Lung (tissue), 12 donors: Measurements from ENCODE around the gene RAB3GAP1. TPM values are rescaled to one million over a fixed set of nuclear protein-coding genes. Genes with fewer than 3 reads are reported as not detected.

Source experiments
- ATAC-seq: fragments of 200-7000 bp; cut with Tn5 transposase; one replicate; pipeline ENCODE4 v1.9.1; 2020; ENCODE audit warnings: moderate number of reproducible peaks; ENCODE audit not compliant: insufficient read depth, low FRiP score
- DNase-seq, 3 donors: peaks; one replicate each; pipeline ENCODE4 v3.0.0-alpha.2; 2013 to 2017
- H3K27ac ChIP-seq, 2 donors: one replicate each; pipeline ENCODE4 v1.5.1; 2013; ENCODE audit warnings: mild to moderate bottlenecking in 2 of 2, moderate library complexity in 2 of 2, control low read depth in 1 of 2, inconsistent platforms in 1 of 2, low read depth in 1 of 2, low read length in 1 of 2
- H3K27me3 ChIP-seq, 3 donors: one replicate each; pipeline ENCODE4 v1.5.1; 2013; ENCODE audit warnings: low read length in 2 of 3; ENCODE audit not compliant: control insufficient read depth in 3 of 3, insufficient read depth in 3 of 3
- H3K36me3 ChIP-seq, 4 donors: one replicate each; pipeline ENCODE4 v1.5.1; 2013; ENCODE audit warnings: low read length in 4 of 4, mild to moderate bottlenecking in 1 of 4, moderate library complexity in 1 of 4; ENCODE audit not compliant: control insufficient read depth in 4 of 4, insufficient read depth in 4 of 4
- H3K4me1 ChIP-seq, 5 donors: one replicate each; pipeline ENCODE4 v1.5.1; 2013; ENCODE audit warnings: low read length in 5 of 5, mild to moderate bottlenecking in 2 of 5, moderate library complexity in 1 of 5; ENCODE audit not compliant: control insufficient read depth in 5 of 5, insufficient read depth in 5 of 5
- H3K4me3 ChIP-seq: one replicate; pipeline ENCODE4 v1.5.1; 2013; ENCODE audit warnings: mild to moderate bottlenecking, control low read depth, moderate library complexity
- H3K9ac ChIP-seq, 2 donors: one replicate each; pipeline ENCODE4 v1.5.1; 2013; ENCODE audit warnings: low read length in 2 of 2, control low read depth in 1 of 2; ENCODE audit not compliant: insufficient read depth in 1 of 2
- H3K9me3 ChIP-seq, 4 donors: one replicate each; pipeline ENCODE4 v1.5.1; 2013; ENCODE audit warnings: low read length in 3 of 4, mild to moderate bottlenecking in 1 of 4, moderate library complexity in 1 of 4; ENCODE audit not compliant: control insufficient read depth in 4 of 4, insufficient read depth in 3 of 4
- CTCF ChIP-seq: IDR thresholded peaks from 2 replicates; pipeline ENCODE4 v1.5.1; 2012; ENCODE audit warnings: mild to moderate bottlenecking; ENCODE audit errors: control extremely low read depth, extremely low read depth
- WGBS, 2 donors: extraction: QIAGEN DNeasy Blood & Tissue Kit; methylation state at CpG; one replicate each; pipeline ENCODE4 v1.1.7; 2013; 5-methylcytosine and 5-hydroxymethylcytosine counted together
- polyA plus RNA-seq, 2 donors: library from polyadenylated mRNA; stranded (reverse); fragments of 200-250 nt; gene quantifications; one replicate each; pipeline ENCODE4 v1.2.1, GENCODE V29; 2013
- total RNA-seq, 2 donors: library from RNA; depleted of rRNA in 1 of 2; stranded (reverse); fragments of >200 nt in 1 of 2; gene quantifications; one replicate each; pipeline ENCODE4 v1.2.1, GENCODE V29; 2014 to 2021
- donor health status: control.
- donor health status: control.
- donor health status: Bipolar disorder and iron deficiency.
- donor health status: healthy.
- donor health status: DM: yes; HTN: yes; CAD: no.

Gene RAB3GAP1
- total and polyA plus RNA-seq, 4 donors: 15.2 to 107 (median 25.4) TPM

DNA sequence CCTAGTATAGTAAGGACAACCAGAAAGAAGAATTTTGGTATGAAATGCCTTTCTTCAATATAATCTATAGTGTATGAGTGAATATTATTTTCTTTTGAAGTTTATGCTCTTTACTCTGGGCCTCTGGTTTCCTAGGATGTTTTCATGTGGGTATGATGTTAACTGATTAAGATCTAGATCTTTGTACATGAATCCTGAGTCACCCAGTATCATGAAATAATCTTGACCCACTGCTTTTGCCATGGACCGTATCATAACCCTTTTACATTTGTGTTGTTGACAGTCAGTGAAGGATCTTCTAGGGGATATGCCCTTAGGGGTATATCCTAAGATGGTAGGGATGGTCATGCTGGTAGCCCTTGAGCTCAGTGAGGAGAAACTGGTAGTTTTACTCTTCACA lies 100.3 kb downstream of the RAB3GAP1 start:
- no peak for ATAC-seq
- DNase-seq: no peak
- H3K27me3 ChIP-seq: no peaks in the 10 kb centered on the region
- peaks cover 0 to 7% (median 0%) of the 10 kb centered on the region in 5 donors for H3K4me1 ChIP-seq
- TF ChIP-seq CTCF: no peak
- peaks cover 15 to 36% (median 20%) of the 10 kb centered on the region in 4 donors for H3K36me3 ChIP-seq
- H3K4me3 ChIP-seq: no peak overlapping the region
- H3K9me3 ChIP-seq: no peaks in the 10 kb centered on the region
- WGBS, 2 donors: 96% methylated on average over 1 of the region's 1 CpG
- H3K27ac ChIP-seq: no peak overlapping the region
- H3K9ac ChIP-seq: no peak overlapping the region

GRCh38 chr2:135154962-135155361 lies 102.9 kb downstream of the RAB3GAP1 start:
- H3K4me3 ChIP-seq: no peak overlapping the region
- H3K9ac ChIP-seq: no peak overlapping the region
- no peak overlapping the region for H3K27ac ChIP-seq
- peaks cover 19 to 43% (median 36%) of the 10 kb centered on the region in 4 donors for H3K36me3 ChIP-seq
- no peaks in the 10 kb centered on the region for H3K9me3 ChIP-seq
- no peaks in the 10 kb centered on the region for H3K27me3 ChIP-seq
- H3K4me1 ChIP-seq: peaks cover 0 to 6% (median 0%) of the 10 kb centered on the region in 5 donors
- no peak for TF ChIP-seq CTCF
- ATAC-seq (no peak), DNase-seq (no peak)

DNA sequence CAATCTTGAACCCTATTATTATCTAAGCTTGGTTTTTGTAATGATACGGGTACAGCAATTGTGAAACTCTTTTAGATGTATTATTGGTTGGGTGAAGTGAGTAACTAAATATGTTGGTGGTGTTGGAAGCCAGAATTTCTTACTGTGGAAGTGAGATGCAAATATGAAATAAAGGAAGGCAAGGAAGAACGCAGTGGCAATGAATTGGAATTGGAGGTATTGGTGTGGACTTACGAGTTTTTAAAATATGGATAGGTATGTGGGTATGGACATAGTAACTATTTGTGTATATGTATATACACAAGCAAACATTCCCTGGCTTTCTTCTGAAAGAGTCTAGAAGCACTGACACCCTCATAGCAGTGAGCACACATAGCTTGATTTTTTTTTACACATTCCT lies 105.8 kb downstream of the RAB3GAP1 start:
- TF ChIP-seq CTCF: no peak
- Histone ChIP-seq H3K4me1 (no peaks in the 10 kb centered on the region), H3K9me3 (no peaks in the 10 kb centered on the region), H3K36me3 (peaks cover 14 to 41% (median 26%) of the 10 kb centered on the region in 4 donors), H3K27me3 (no peaks in the 10 kb centered on the region), H3K27ac (no peak overlapping the region), H3K9ac (no peak overlapping the region), H3K4me3 (no peak overlapping the region)
- 98% methylated on average over 3 of the region's 3 CpGs for WGBS, 2 donors
- DNase-seq (no peak), ATAC-seq (no peak)

- ATAC-seq (no peak), DNase-seq (no peak)
- H3K27ac ChIP-seq: peak overlapping the region in 1 of 2 donors; percentile 14
- H3K4me1 ChIP-seq: no peaks in the 10 kb centered on the region
- WGBS, 2 donors: 95 to 98% methylated on average over 2 of the region's 2 CpGs
- H3K4me3 ChIP-seq: no peak overlapping the region
- H3K27me3 ChIP-seq: no peaks in the 10 kb centered on the region
- no peaks in the 10 kb centered on the region for H3K9me3 ChIP-seq
- H3K9ac ChIP-seq: no peak overlapping the region
- peaks cover 14 to 43% (median 27%) of the 10 kb centered on the region in 4 donors for H3K36me3 ChIP-seq
- no peak for TF ChIP-seq CTCF
Observed at GRCh38 chr2:135159191-135159590, 107.1 kb downstream of the RAB3GAP1 start.
